Psoas muscle (tissue), 8 donors: ENCODE data around the gene CD300LD. TPM values are rescaled to one million over a fixed set of nuclear protein-coding genes. Genes with fewer than 3 reads are reported as not detected.

Source experiments
- ATAC-seq, 4 donors: fragments of 200-7000 bp; cut with Tn5 transposase; one replicate each; pipeline ENCODE4 v1.9.1; 2020; ENCODE audit warnings: moderate library complexity in 3 of 4, mild to moderate bottlenecking in 2 of 4
- DNase-seq, 2 donors: peaks; one replicate each; pipeline ENCODE4 v3.0.0-alpha.2; 2020
- H3K27ac ChIP-seq: fragments of 200-600 bp; one replicate; pipeline ENCODE4 v1.8.0; 2022
- H3K27me3 ChIP-seq, 3 donors: fragments of 200-600 bp in 1 of 3; one replicate each; pipeline versions ENCODE4 v1.6.1 to v1.8.0; 2013 to 2022; ENCODE audit warnings: low read length in 2 of 3, mild to moderate bottlenecking in 2 of 3, moderate library complexity in 1 of 3; ENCODE audit not compliant: insufficient read depth in 3 of 3
- H3K36me3 ChIP-seq, 2 donors: fragments of 200-600 bp in 1 of 2; one replicate each; pipeline versions ENCODE4 v1.6.1 to v1.8.0; 2013 to 2022; ENCODE audit warnings: low read depth in 1 of 2, mild to moderate bottlenecking in 1 of 2, moderate library complexity in 1 of 2; ENCODE audit not compliant: insufficient read depth in 1 of 2
- H3K4me1 ChIP-seq: fragments of 200-600 bp; one replicate; pipeline ENCODE4 v1.8.0; 2022
- H3K4me3 ChIP-seq: fragments of 200-600 bp; one replicate; pipeline ENCODE4 v1.8.0; 2022; ENCODE audit warnings: mild to moderate bottlenecking
- H3K9me3 ChIP-seq: fragments of 200-600 bp; one replicate; pipeline ENCODE4 v1.8.0; 2022
- CTCF ChIP-seq: fragments of 200-600 bp; IDR thresholded peaks from one replicate; pipeline ENCODE4 v1.8.0; 2022; ENCODE audit warnings: antibody characterized with exemption
- whole genome bisulfite sequencing, 3 donors: extraction: QIAGEN DNeasy Blood & Tissue Kit; methylation state at CpG; one replicate each; pipeline versions ENCODE4 v1.1.6 to v1.1.7; 2013; 5-methylcytosine and 5-hydroxymethylcytosine counted together
- intact Hi-C, 2 donors: fragments of 100-400 bp; cut with DNase I; formaldehyde crosslinking; loops; one replicate each; pipeline versions ENCODE4 v1.11.0 to v1.14.2; 2022
- polyA plus RNA-seq, 3 donors: library from polyadenylated mRNA; stranded (reverse); fragments of 200-250 nt; gene quantifications; one replicate each; pipeline ENCODE4 v1.2.3, GENCODE V29; 2013
- total RNA-seq, 4 donors: library from RNA; stranded (reverse); fragmentation: NEBNext Ultra II Directional in 2 of 4; extraction: Animal tissue kit (Norgen Biotek cat#: 25700) in 2 of 4; gene quantifications; one replicate each; pipeline versions ENCODE4 v1.2.1 to v1.2.4, GENCODE V29; 2021 to 2023
- donor health status: healthy with polysubstance abuse.
- donor health status: DM: no; HTN: no; CAD: no; lungs with moderate emphysema.
- donor health status: Bipolar disorder and iron deficiency.
- donor health status: healthy.
- donor health status: DM: yes; HTN: yes; CAD: no.
- donor health status: DM: no; HTN: no; CAD: no.
- donor health status: DM: no; HTN: no; CAD: no.
- donor health status: DM: yes; HTN: yes; CAD: no.

CD300LD gene
- total and polyA plus RNA-seq, 7 donors: not detected

- DNase-seq (no peak), ATAC-seq (no peak)
- Histone ChIP-seq H3K9me3 (no peaks in the 10 kb centered on the region), H3K27me3 (no peaks in the 10 kb centered on the region), H3K4me1 (no peaks in the 10 kb centered on the region), H3K36me3 (no peaks in the 10 kb centered on the region), H3K4me3 (no peak overlapping the region), H3K27ac (no peak overlapping the region)
- WGBS, 3 donors: 50 to 59% (median 55%) methylated on average over 7 of the region's 7 CpGs
- no peak for TF ChIP-seq CTCF
- intact Hi-C loops: no loop called here
These were observed 40.0 kb downstream of the CD300LD start for GRCh38 chr17:74552037-74552436.

GRCh38 chr17:74550602-74551001 is 41.5 kb downstream of the CD300LD start:
- no peak for TF ChIP-seq CTCF
- intact Hi-C loops: no loop called here
- Histone ChIP-seq H3K27ac (no peak overlapping the region), H3K27me3 (no peaks in the 10 kb centered on the region), H3K4me3 (no peak overlapping the region), H3K4me1 (no peaks in the 10 kb centered on the region), H3K9me3 (no peaks in the 10 kb centered on the region), H3K36me3 (no peaks in the 10 kb centered on the region)
- no peak for DNase-seq
- 68 to 77% (median 70%) methylated on average over 15 of the region's 15 CpGs for WGBS, 3 donors
- no peak for ATAC-seq

- TF ChIP-seq CTCF: no peak
- DNase-seq (no peak), ATAC-seq (no peak)
- H3K36me3 ChIP-seq: no peaks in the 10 kb centered on the region
- no peaks in the 10 kb centered on the region for H3K4me1 ChIP-seq
- 71 to 84% (median 80%) methylated on average over 7 of the region's 7 CpGs for WGBS, 3 donors
- no peaks in the 10 kb centered on the region for H3K27me3 ChIP-seq
- no peak overlapping the region for H3K4me3 ChIP-seq
- intact Hi-C loops: no loop called here
- H3K9me3 ChIP-seq: no peaks in the 10 kb centered on the region
- H3K27ac ChIP-seq: no peak overlapping the region
These were observed 42.7 kb downstream of the CD300LD start for GRCh38 chr17:74549343-74549742.

GRCh38 chr17:74547736-74548135 is 44.3 kb downstream of the CD300LD start:
- H3K36me3 ChIP-seq: no peaks in the 10 kb centered on the region
- 67 to 75% (median 75%) methylated on average over 3 of the region's 3 CpGs for WGBS, 3 donors
- no peak overlapping the region for H3K4me3 ChIP-seq
- ATAC-seq (no peak), DNase-seq (no peak)
- H3K27me3 ChIP-seq: no peaks in the 10 kb centered on the region
- no peaks in the 10 kb centered on the region for H3K4me1 ChIP-seq
- intact Hi-C loops: no loop called here
- TF ChIP-seq CTCF: no peak
- H3K9me3 ChIP-seq: no peaks in the 10 kb centered on the region
- no peak overlapping the region for H3K27ac ChIP-seq

- 86 to 92% (median 88%) methylated on average over 7 of the region's 7 CpGs for WGBS, 3 donors
- TF ChIP-seq CTCF: no peak
- Histone ChIP-seq H3K27me3 (no peaks in the 10 kb centered on the region), H3K27ac (no peak overlapping the region), H3K36me3 (no peaks in the 10 kb centered on the region), H3K4me1 (no peaks in the 10 kb centered on the region), H3K9me3 (no peaks in the 10 kb centered on the region), H3K4me3 (no peak overlapping the region)
- intact Hi-C loops: no loop called here
- DNase-seq (no peak), ATAC-seq (no peak)
These were observed 44.8 kb downstream of the CD300LD start for GRCh38 chr17:74547264-74547663.
